PC-3 (cell line): ENCODE measurements around the gene CCRL2.

Experiments used
- EZH2 ChIP-seq: fragments of 300-600 bp; sonication (generic); IDR thresholded peaks from one replicate; pipeline ENCODE4 v1.6.1; 2017; ENCODE audit warnings: antibody characterized with exemption, mild to moderate bottlenecking, low read length; ENCODE audit not compliant: unreplicated experiment
- EZH2phosphoT487 ChIP-seq: fragments of 300-600 bp; sonication (generic); IDR thresholded peaks from 2 replicates; pipeline ENCODE4 v1.6.1; 2018; ENCODE audit warnings: mild to moderate bottlenecking, antibody characterized with exemption, low read length, borderline replicate concordance
- TF ChIP-seq, protein P1 (sequence below): fragments of 300-600 bp; sonication (generic); conservative IDR thresholded peaks from 2 replicates; pipeline ENCODE4 v1.5.1; 2017; ENCODE audit warnings: antibody characterized with exemption, low read depth, mild to moderate bottlenecking, low read length

DNA sequence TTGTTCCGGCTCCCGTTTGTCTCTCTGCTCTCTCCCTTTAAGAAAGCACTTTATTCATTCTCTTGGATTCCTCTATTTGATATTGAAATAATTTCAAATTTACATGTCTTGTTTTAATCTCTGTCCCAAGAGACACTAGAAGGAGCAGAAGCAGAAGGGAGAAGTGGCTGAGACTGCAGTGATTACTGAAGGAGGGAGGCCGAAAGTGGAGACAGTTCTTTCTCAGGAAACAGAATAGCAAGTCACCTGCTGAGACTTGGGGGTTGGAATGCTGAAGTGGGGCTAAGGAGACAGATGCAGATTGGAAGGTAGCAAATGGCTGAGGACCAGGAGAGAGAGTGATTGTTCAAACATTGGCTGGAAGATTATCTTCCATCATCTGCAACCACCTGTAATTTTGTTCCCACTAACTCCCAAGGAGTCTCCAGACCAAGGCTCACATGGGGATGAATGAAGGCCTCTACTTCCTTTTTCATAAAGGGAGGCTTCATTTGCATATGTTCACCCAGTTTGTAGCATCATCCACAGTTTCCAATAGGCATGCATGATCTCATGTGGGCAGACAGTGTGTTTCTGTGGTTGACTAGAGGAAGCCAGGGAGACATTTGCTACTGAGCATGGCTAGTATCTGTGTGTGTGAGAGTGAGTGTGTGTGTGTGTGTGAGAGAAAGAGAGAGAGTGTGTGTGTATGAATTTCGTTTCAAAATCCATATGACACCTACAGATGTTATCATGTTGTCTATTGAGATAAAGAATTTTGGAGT, 33.7 kb downstream of the CCRL2 start:
- TF ChIP-seq EZH2 (no peak), EZH2phosphoT487 (no peak)
- TF ChIP-seq, protein P1, sequence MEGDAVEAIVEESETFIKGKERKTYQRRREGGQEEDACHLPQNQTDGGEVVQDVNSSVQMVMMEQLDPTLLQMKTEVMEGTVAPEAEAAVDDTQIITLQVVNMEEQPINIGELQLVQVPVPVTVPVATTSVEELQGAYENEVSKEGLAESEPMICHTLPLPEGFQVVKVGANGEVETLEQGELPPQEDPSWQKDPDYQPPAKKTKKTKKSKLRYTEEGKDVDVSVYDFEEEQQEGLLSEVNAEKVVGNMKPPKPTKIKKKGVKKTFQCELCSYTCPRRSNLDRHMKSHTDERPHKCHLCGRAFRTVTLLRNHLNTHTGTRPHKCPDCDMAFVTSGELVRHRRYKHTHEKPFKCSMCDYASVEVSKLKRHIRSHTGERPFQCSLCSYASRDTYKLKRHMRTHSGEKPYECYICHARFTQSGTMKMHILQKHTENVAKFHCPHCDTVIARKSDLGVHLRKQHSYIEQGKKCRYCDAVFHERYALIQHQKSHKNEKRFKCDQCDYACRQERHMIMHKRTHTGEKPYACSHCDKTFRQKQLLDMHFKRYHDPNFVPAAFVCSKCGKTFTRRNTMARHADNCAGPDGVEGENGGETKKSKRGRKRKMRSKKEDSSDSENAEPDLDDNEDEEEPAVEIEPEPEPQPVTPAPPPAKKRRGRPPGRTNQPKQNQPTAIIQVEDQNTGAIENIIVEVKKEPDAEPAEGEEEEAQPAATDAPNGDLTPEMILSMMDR, result no peak
